A549 treated with CORT108297 at 1 μM for 4 hours (cell line): ENCODE measurements around the gene JAK2. TPM values are rescaled to one million over a fixed set of nuclear protein-coding genes. Genes with fewer than 3 reads are reported as not detected.

Experiments
- total RNA-seq: library from RNA; stranded (reverse); fragments of 200-300 nt; extraction: Qiagen RNA extraction; gene quantifications from 5 replicates; pipeline ENCODE4 v1.2.3, GENCODE V29; 2022

Gene JAK2
- 2.0 to 3.0 TPM (median 2.8 TPM) in 5 replicates for total RNA-seq

GRCh38 chr9:4984621-4985385, at the start of gene JAK2:
Gene JAK2 (plus strand): TSS chr9:4985272. CDS start chr9:5021988, 36,716 bp downstream.

Other genes with a start within 250 kb of the JAK2 start
- gene AK3, start 244.1 kb upstream of the JAK2 start, total RNA-seq = 43.0 to 58.5 TPM (median 52.0 TPM) in 5 replicates
- gene RCL1, start 192.3 kb upstream of the JAK2 start, total RNA-seq = 37.6 to 42.7 TPM (median 40.5 TPM) in 5 replicates
- gene INSL6, start 200.4 kb downstream of the JAK2 start, total RNA-seq = not detected in 5 replicates
- gene INSL4, start 246.1 kb downstream of the JAK2 start, total RNA-seq = 14.2 to 17.2 TPM (median 16.6 TPM) in 5 replicates